A204.1 (cell line): ENCODE data around the gene CHD3.
"Not testable (repeated sequence)": the region's sequence is repeated elsewhere in the genome, so short reads cannot be mapped to it uniquely, and the experiment has no call there.

Experiments
- FAIRE-seq: peaks from 2 replicates; lab custom pipeline; 2012; peaks lifted over from hg19 to GRCh38; lab: Jason Lieb, UNC

Gene CHD3

GRCh38 chr17:7850701-7851437 lies 37.7 kb upstream of the CHD3 start:
- FAIRE-seq: no peak

DNA sequence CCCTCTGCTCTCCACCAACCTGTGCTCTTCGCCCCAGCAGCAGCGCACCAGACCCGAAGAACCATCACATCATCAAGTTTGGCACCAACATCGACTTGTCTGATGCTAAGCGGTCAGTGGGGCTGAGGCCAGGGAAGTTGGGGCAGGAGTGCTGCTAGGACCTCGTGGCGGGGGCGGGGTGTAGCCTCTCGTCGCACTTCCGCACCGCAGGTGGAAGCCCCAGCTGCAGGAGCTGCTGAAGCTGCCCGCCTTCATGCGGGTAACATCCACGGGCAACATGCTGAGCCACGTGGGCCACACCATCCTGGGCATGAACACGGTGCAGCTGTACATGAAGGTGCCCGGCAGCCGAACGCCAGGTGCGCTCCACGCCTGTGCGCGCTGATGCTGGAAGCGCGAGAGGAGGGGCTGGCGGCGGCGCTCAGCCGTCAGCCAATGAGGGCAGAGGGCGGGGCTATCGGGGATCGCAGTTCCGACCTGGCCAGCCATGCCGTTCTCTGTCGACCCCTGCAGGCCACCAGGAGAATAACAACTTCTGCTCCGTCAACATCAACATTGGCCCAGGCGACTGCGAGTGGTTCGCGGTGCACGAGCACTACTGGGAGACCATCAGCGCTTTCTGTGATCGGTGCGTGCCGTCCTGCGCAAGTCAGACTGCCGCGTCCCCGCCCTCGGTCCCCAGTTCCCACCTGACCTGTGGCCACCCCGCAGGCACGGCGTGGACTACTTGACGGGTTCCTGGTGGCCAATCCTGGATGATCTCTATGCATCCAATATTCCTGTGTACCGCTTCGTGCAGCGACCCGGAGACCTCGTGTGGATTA lies 36.9 kb upstream of the CHD3 start:
- peak; percentile 81 for FAIRE-seq

DNA sequence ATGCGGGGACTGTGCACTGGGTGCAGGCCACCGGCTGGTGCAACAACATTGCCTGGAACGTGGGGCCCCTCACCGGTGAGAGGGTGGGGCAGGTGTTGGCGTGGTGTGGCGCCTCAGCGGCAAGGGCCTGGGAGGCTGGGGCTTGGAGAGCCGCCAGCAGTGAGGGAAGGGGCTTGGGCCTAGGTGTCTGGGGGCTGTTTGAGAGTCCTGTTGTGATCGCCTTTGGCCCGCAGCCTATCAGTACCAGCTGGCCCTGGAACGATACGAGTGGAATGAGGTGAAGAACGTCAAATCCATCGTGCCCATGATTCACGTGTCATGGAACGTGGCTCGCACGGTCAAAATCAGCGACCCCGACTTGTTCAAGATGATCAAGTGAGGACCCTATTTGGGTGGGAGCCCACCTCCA lies 36.3 kb upstream of the CHD3 start:
- no peak for FAIRE-seq

- FAIRE-seq: no peak
These were observed 35.5 kb upstream of the CHD3 start for GRCh38 chr17:7852919-7853690.

GRCh38 chr17:7853691-7854038 lies 34.9 kb upstream of the CHD3 start:
- no peak for FAIRE-seq

DNA sequence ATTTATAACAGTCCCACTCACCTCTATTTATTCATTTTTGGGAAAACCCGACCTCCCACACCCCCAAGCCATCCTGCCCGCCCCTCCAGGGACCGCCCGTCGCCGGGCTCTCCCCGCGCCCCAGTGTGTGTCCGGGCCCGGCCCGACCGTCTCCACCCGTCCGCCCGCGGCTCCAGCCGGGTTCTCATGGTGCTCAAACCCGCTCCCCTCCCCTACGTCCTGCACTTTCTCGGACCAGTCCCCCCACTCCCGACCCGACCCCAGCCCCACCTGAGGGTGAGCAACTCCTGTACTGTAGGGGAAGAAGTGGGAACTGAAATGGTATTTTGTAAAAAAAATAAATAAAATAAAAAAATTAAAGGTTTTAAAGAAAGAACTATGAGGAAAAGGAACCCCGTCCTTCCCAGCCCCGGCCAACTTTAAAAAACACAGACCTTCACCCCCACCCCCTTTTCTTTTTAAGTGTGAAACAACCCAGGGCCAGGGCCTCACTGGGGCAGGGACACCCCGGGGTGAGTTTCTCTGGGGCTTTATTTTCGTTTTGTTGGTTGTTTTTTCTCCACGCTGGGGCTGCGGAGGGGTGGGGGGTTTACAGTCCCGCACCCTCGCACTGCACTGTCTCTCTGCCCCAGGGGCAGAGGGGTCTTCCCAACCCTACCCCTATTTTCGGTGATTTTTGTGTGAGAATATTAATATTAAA lies 34.4 kb upstream of the CHD3 start:
- no peak for FAIRE-seq

DNA sequence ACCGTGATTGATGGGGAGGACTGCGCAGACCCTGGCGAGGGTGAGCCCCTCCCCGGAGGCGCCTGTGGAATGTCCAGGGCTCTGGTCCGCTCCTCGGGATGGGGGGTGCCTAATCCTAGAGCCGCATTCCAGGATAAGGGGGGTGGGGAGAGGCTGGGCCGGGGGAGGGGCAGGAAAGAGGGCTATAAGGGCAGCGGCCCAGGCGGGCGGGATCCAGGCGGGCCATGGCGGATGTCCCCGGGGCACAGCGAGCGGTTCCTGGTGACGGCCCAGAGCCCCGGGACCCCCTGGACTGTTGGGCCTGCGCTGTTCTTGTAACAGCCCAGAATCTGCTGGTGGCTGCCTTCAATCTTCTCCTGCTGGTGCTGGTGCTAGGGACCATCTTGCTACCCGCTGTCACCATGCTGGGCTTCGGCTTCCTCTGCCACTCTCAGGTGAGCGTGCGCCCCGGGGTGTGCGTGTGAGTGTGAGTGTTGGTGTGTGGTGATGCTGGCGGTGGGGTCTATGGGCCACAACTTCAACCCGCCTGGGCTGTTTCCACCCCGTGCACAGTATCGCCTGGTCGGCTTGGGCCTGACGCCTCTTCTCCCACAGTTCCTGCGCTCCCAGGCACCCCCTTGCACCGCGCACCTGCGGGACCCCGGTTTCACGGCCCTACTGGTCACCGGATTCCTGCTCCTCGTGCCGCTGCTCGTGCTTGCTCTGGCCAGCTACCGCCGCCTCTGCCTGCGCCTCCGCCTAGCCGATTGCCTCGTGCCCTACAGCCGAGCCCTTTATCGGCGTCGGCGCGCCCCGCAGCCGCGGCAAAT lies 33.5 kb upstream of the CHD3 start, which contains the start of gene TMEM88:
Gene TMEM88, plus strand, starts transcription at position 216 of the 809 bp plus-strand sequence. Its CDS starts 9 bp downstream, at position 225.
- no peak for FAIRE-seq

GRCh38 chr17:7855660-7856010 lies 33.0 kb upstream of the CHD3 start:
- FAIRE-seq: no peak

DNA sequence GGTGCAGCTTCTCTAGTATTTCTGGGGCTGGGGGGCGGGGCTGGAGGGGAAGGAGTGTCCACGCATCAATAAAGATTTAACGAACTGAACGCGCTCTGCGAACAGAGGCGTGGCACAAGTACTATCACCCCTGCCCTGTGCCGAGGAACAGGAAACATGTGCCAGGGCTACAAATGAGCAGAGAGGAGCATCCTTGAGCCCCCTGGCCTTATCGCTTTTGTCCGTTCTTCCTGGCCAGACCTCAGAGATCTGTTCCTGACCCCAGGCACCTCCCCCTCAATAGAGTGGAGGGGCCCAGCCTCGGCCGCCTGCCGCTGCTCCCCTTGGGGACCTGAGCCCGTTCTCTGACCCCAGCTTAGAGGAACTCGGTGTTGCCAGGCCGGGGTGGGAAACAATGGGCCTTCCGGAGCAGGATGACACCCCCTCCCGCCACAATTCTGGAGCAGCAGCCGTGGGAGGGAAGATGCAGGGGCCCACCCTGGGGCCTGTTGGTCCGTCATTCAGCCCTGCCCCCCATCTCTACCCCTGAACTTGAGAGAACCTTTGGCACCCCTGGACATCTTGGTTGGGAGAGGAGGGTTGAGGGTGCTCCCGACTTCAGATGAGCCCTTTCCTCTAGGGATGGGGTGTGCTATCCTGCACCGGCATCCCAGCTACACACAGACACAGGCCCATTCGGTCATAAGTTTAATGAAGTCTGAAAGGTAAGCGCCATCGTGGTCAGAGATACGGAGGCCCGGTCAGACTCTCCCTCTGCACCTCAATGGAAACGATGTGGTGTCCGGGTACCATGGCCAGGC lies 32.4 kb upstream of the CHD3 start:
- no peak for FAIRE-seq

DNA sequence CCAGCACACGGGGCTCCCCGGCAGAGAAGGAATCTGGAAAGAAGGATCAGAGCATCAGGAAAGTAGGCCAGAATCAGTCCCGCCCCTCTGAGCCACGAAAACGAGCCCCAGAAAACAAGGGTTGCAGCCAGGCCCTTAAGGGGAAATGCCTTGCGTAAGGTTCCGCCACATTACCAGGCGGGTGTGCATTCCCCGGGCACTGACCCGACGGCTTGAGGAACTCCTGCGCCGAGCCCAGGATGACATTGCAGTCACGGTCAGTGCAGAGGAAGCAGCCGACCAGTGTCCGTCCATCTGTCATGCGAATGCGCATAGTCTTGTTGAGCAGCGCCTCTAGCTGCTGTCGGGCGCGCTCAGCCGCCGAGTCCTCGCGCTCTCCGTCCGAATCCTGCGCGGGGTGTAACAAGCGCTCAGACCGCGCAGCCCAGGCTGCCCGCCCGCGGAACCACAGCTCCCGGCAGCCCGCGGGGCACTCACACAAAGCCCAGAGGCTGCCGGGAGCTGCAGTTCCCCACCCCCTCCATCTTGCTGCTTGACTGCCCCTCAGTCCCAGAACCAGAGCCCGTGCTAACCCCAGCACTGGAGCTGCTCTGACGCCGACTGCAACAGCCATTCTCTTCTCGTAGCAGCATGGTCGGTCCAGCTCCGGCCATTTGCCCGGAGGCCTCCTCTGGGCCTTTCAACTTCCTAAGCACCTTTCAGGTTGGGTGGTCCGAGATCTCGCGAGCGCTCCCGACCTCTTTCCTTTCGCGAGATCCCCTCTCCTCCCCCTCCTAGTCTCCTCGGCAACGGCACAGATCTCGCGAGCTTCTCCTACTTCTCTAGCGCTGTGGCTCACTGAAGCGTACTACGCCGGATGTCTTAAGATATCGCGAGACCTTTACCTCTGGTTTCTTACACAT lies 31.5 kb upstream of the CHD3 start, which contains the start of gene NAA38:
Gene NAA38, minus strand, starts transcription at position 749 of the 902 bp plus-strand sequence. Its CDS starts 96 bp downstream, at position 653.
- peak; percentile 98 for FAIRE-seq

DNA sequence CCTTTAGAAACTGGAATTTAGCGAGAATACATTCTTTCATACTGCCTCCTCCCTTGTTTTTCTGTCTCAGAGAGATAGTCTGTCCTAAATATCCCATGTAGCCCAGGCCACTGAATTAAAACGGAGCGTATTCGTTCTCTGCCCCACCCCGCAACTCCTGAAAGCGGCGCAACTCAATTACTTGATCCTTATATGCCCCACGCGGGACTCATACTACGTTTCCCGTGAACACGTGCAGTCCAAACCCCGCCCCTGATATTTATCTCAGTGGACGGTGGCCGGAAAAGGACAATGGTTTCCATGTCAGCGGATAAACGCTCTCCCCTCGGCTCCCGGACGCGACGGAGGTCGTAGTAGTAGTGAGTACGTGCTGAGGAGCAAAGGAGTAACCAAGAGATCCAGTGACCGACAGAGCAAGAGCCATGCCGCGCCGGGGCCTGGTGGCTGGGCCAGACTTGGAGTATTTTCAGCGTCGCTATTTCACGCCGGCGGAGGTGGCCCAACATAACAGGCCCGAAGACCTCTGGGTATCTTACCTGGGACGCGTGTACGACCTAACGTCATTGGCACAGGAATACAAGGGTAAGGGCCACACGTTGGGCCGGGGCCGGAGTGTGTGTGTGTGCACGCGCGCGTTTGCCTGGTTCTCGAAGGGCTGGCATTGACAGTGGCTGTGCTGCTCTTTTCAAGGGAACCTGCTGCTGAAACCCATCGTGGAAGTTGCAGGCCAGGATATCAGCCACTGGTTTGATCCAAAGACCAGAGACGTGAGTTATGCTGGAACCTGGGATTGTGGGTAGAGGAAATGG lies 30.7 kb upstream of the CHD3 start, which contains the start of gene CYB5D1:
Gene CYB5D1, plus strand, starts transcription at position 291 of the 809 bp plus-strand sequence. Its CDS starts 132 bp downstream, at position 423.
- FAIRE-seq: no peak

DNA sequence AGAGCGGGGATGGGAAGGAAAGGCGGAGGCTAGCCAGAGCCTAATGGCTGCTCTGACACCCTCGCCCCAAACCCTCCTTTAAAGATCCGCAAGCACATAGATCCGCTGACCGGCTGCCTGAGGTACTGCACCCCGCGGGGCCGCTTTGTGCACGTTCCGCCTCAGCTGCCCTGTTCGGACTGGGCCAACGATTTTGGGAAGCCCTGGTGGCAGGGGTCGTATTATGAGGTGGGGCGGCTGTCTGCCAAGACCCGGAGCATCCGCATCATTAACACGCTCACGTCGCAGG lies 30.1 kb upstream of the CHD3 start:
- FAIRE-seq: no peak

GRCh38 chr17:7859028-7859427 lies 29.6 kb upstream of the CHD3 start:
- FAIRE-seq: no peak

GRCh38 chr17:7862692-7863437 lies 25.7 kb upstream of the CHD3 start:
- FAIRE-seq: peak; percentile 23

- FAIRE-seq: not testable (repeated sequence)
These were observed 24.2 kb upstream of the CHD3 start for GRCh38 chr17:7864384-7864783.

DNA sequence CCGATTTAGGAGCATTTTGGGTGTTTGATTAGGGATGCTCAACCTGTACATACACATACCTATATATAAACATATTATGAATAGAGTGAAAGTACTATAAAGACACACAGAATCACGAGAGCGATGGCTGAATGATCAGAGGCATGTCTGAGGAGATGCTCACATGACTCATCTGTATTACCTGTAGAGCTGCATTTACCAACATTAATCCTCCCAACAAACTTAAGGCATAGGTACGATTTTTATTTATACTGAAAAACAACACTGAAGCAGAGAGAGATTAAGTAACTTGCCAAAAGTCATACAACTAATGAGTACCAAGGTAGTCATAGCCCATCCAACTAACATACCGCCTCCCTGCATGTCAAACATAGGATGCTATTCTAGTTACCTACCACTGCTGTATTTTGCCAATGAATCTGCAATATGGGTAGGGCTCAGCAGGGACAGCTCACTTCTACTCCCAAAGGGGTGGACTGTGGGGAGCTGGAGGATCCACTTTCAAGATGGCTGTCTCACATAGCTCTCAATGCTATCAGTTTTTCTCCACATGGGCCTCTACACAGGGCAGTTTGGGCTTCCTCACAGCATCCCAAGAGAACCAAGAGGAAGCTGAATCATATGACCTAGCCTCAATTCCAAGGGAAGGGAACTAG lies 23.5 kb upstream of the CHD3 start:
- no peak for FAIRE-seq

GRCh38 chr17:7867881-7868329 lies 20.7 kb upstream of the CHD3 start:
- no peak for FAIRE-seq
